AG04449 (cell line): Measurements from ENCODE around the gene OSR1.

Source experiments
- CTCF ChIA-PET: fragments of 350-600 bp; formaldehyde crosslinking; extraction: SDS; loops from one replicate; lab custom pipeline; 2021; ENCODE audit warnings: antibody characterized with exemption; lab: Yijun Ruan, JAX
- POLR2A ChIA-PET: fragments of 400-600, 350-600 bp; formaldehyde crosslinking; extraction: SDS; loops from one replicate; lab custom pipeline; 2020; ENCODE audit warnings: antibody characterized with exemption, inconsistent platforms; lab: Yijun Ruan, JAX
- DNase-seq: peaks from one replicate; pipeline ENCODE4 v3.0.0-alpha.2; 2010; ENCODE audit warnings: low read depth, low spot score
- H3K4me3 ChIP-seq: 2 replicates; pipeline ENCODE4 v1.5.1; 2011; ENCODE audit warnings: low read depth, mild to moderate bottlenecking, control low read depth, low read length
- TF ChIP-seq, protein P1 (sequence below): IDR thresholded peaks from one replicate; pipeline ENCODE4 v1.5.1; 2011; ENCODE audit warnings: mild to moderate bottlenecking, moderate library complexity, low read length, control low read depth, inconsistent platforms; ENCODE audit not compliant: insufficient read depth; ENCODE audit errors: missing control alignments

OSR1 gene

DNA sequence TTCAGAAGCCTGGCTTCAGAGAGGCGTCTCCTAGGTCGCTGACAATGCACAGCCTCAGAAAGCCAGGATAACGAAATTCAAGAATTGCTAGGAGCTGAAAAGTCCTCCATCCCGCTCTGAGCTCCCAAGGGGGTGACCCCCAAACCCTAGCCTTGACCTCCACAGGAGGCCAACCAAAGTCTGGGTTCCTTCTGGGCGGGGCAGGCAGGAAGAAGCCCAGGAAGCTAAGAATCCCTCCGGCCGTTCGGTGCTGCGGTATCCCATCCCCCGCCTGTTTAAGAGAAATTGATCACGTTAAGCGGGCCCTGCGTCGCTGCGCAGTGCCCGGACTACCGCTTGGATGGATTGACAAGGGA lies 2.5 kb upstream of the OSR1 start:
- TF ChIP-seq, protein P1, sequence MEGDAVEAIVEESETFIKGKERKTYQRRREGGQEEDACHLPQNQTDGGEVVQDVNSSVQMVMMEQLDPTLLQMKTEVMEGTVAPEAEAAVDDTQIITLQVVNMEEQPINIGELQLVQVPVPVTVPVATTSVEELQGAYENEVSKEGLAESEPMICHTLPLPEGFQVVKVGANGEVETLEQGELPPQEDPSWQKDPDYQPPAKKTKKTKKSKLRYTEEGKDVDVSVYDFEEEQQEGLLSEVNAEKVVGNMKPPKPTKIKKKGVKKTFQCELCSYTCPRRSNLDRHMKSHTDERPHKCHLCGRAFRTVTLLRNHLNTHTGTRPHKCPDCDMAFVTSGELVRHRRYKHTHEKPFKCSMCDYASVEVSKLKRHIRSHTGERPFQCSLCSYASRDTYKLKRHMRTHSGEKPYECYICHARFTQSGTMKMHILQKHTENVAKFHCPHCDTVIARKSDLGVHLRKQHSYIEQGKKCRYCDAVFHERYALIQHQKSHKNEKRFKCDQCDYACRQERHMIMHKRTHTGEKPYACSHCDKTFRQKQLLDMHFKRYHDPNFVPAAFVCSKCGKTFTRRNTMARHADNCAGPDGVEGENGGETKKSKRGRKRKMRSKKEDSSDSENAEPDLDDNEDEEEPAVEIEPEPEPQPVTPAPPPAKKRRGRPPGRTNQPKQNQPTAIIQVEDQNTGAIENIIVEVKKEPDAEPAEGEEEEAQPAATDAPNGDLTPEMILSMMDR, result no peak
- no peak for DNase-seq
- POLR2A ChIA-PET, result interaction anchor here (0.7 kb wide), 1 partner anchor 214 kb away, joined by 3 read pairs; no protein-coding TSS in a partner anchor
- H3K4me3 ChIP-seq, result no peak overlapping the region
- CTCF ChIA-PET, result interaction anchor here (0.7 to 5.2 kb wide), 8 partner anchors 9 to 926 kb away, joined by 3 to 35 read pairs (median 4); no protein-coding TSS in a partner anchor

DNA sequence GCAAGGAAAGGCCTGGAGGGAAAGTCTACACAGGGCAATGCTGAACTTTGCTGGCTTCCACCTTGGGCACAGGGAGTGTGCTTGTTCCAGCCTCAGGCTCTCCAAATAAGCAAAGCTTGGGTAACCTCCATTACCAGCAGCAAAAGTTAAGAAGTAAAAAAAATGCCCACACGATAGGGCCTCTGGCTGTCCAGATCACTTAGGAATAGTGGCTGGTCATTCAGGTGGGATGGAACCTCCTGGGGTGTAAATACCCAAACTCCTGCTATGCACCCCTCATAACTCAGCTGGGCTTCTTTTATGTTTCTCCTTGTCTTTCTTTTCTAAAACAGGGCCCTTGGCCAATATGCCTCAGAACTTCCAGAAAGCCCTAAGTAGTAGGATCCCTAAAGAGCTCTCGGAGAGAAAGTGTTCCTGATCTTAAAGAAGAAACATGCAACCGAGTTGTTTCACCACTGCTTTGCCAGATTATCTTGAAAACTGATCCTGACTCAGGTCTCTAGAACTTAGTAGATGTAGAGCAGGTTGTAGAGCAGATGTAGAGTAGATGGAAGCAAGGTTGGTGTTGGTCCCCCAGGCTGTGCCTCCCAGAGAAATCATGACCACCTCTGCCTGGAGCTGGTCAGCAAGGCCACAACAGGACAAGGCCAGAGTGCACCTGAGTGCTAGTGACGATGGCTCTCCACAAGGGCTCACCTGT lies 2.0 kb upstream of the OSR1 start:
- CTCF ChIA-PET, result interaction anchor here (1.1 to 5.2 kb wide), 5 partner anchors 9 to 841 kb away, joined by 5 to 35 read pairs (median 7); no protein-coding TSS in a partner anchor
- POLR2A ChIA-PET, result interaction anchor here (0.6 to 0.7 kb wide), 2 partner anchors 215 to 322 kb away, joined by 3 to 4 read pairs; no protein-coding TSS in a partner anchor

DNA sequence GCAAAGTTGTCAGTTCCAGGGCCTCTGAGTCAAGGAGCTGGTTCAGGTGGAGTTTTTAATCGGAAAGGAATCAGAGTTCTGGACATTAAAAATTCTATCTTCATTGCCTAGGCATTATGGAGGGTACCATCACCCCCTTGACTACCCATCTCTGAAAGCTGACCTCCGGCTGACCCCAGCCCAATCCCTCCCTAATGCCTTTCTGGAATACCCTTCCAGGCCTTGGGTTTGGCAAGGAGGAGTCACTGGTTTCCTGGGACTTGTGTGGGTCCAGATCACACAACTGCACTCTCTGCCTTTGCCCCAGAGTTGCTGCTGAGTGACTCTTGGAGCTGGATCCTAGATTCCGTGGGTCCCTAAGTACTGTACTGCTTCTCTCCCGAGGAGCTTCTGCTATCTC lies 1.0 kb upstream of the OSR1 start:
- no peak overlapping the region for H3K4me3 ChIP-seq
- POLR2A ChIA-PET, result interaction anchor here (0.6 to 2.8 kb wide), 4 partner anchors 11 to 799 kb away, joined by 4 to 20 read pairs (median 5); partner anchors contain the start of gene RDH14
- DNase-seq, result no peak
- TF ChIP-seq, protein P1, result no peak
- CTCF ChIA-PET, result interaction anchor here (0.9 to 5.2 kb wide), 9 partner anchors 9 to 974 kb away, joined by 3 to 35 read pairs (median 5); no protein-coding TSS in a partner anchor

More for the DNA sequence above, 2.0 kb upstream of the OSR1 start:
- TF ChIP-seq, protein P1, result no peak
- DNase-seq, result no peak
- no peak overlapping the region for H3K4me3 ChIP-seq

DNA sequence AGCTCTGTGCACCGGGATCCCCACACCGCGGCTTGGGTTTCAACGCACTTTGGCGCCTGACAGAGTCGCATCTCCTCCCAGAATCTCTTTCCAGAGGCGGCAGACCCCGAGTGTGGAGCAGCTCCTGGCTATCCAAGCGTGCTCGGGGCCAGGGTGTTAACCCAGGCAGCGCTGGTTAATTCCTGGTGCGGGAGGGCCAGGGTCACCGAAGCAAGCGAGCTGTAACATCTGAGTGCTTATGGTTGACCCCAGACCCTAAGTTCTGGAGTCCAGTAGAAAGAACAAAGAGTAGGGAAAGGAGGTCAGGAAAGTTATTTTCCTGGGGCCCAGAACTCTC lies 566 bp upstream of the OSR1 start:
- no peak for DNase-seq
- H3K4me3 ChIP-seq, result peak overlapping the region; percentile 77
- ChIA-PET CTCF (interaction anchor here (0.8 to 5.2 kb wide), 10 partner anchors 9 to 974 kb away, joined by 3 to 35 read pairs (median 4); no protein-coding TSS in a partner anchor), POLR2A (interaction anchor here (0.6 to 2.8 kb wide), 12 partner anchors 11 to 799 kb away, joined by 3 to 20 read pairs (median 4); partner anchors contain the start of gene RDH14)
- TF ChIP-seq, protein P1, result no peak

DNA sequence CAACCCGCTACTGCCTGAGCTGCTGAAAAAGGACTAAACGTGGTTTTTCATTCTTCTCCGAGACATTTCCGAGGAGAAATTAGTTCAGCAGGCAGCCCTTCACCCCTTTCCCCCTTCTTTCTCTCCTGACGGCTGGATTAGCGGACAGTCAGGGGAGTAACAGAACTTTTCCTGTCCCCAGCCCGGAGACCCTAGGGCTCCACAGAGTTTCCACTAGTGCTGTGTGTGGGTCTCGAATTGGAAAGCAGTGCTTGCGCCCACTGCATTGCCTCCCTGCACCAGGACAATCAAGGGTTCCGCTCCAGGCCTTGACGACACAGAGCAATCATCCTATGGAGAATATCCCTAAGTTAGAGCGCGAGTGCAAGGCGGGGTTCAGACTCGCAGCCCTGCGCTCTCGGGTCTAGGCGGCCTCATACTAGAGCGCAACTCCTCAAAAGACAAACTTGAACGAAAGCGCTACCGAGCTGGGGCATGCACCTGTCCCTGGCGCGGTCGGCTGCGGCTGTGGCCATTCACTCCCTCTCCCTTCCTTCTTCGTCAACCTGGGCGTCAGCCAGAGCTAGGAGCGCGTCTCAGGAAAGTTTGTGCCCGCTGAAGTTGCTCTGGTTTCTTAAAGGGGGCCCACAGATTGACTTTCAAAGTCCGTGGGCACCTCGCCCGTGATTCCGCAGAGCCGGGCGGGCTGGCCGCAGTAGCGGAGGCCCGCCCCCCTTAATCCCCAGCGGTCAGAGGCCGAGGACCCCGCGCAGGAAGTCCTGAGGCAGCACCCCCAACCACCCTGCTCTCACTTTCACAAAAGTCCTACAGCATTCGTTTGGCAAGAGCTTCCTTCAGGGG lies 801 bp downstream of the OSR1 start:
- no peak for DNase-seq
- POLR2A ChIA-PET, result interaction anchor here (0.6 to 2.8 kb wide), 12 partner anchors 9 to 921 kb away, joined by 3 to 20 read pairs (median 4); partner anchors contain the start of gene RDH14
- TF ChIP-seq, protein P1, result no peak
- H3K4me3 ChIP-seq, result peak overlapping the region; percentile 77
- CTCF ChIA-PET, result interaction anchor here (1.0 to 5.2 kb wide), 4 partner anchors 11 to 838 kb away, joined by 3 to 35 read pairs (median 14); no protein-coding TSS in a partner anchor
